NCI-H2029 (cell line): ENCODE measurements around the gene SLC27A5.
"Not testable (repeated sequence)": the region's sequence is repeated elsewhere in the genome, so short reads cannot be mapped to it uniquely, and the experiment has no call there.

Experiments used
- DNase-seq: peaks from one replicate; lab custom pipeline; 2025; lab: John Stamatoyannopoulos, UW

Gene SLC27A5

GRCh38 chr19:58497634-58498170, 14.1 kb downstream of the SLC27A5 start:
- DNase-seq, result no peak

- DNase-seq, result no peak
Observed at GRCh38 chr19:58492265-58492664, 19.5 kb downstream of the SLC27A5 start.

- DNase-seq, result no peak
Observed at GRCh38 chr19:58491393-58491792, 20.4 kb downstream of the SLC27A5 start.

GRCh38 chr19:58484349-58484748, 27.4 kb downstream of the SLC27A5 start:
- not testable (repeated sequence) for DNase-seq

GRCh38 chr19:58483776-58484175, 28.0 kb downstream of the SLC27A5 start:
- no peak for DNase-seq

- no peak for DNase-seq
Observed at GRCh38 chr19:58482372-58482771, 29.4 kb downstream of the SLC27A5 start.

GRCh38 chr19:58480831-58481230, 31.0 kb downstream of the SLC27A5 start:
- DNase-seq, result no peak

- DNase-seq, result no peak
Observed at GRCh38 chr19:58480481-58480830, 31.3 kb downstream of the SLC27A5 start.

- no peak for DNase-seq
Observed at GRCh38 chr19:58479736-58480480, 31.9 kb downstream of the SLC27A5 start.

- DNase-seq, result no peak
Observed at GRCh38 chr19:58479303-58479702, 32.5 kb downstream of the SLC27A5 start.

GRCh38 chr19:58477871-58478270, 33.9 kb downstream of the SLC27A5 start:
- no peak for DNase-seq

GRCh38 chr19:58477130-58477529, 34.7 kb downstream of the SLC27A5 start:
- no peak for DNase-seq

GRCh38 chr19:58476498-58477015, 35.2 kb downstream of the SLC27A5 start:
- no peak for DNase-seq

- DNase-seq, result peak; percentile 96
Observed at GRCh38 chr19:58475714-58476497, 35.9 kb downstream of the SLC27A5 start, which contains the start of gene ZNF446. ZNF446 (plus strand) TSS chr19:58476352; CDS start chr19:58477219, 867 bp downstream.

GRCh38 chr19:58474997-58475713, 36.6 kb downstream of the SLC27A5 start:
- no peak for DNase-seq

GRCh38 chr19:58474291-58474996, 37.3 kb downstream of the SLC27A5 start:
- DNase-seq, result no peak

- no peak for DNase-seq
Observed at GRCh38 chr19:58473775-58474174, 38.0 kb downstream of the SLC27A5 start.

- no peak for DNase-seq
Observed at GRCh38 chr19:58471736-58472135, 40.1 kb downstream of the SLC27A5 start.

- DNase-seq, result not testable (repeated sequence)
Observed at GRCh38 chr19:58470837-58471543, 40.8 kb downstream of the SLC27A5 start.

GRCh38 chr19:58469241-58470013, 42.4 kb downstream of the SLC27A5 start:
- DNase-seq, result no peak
